Transverse colon (tissue), 4 donors: ENCODE results near the gene NIPAL1. TPM values are rescaled to one million over a fixed set of nuclear protein-coding genes. Genes with fewer than 3 reads are reported as not detected.

ENCODE experiments used
- DNase-seq: peaks from one replicate; pipeline ENCODE4 v3.0.0-alpha.2; 2019
- H3K27ac ChIP-seq, 4 donors: fragments of 200-600 bp; sonication (generic); 2 replicates each; pipeline ENCODE4 v1.5.1; 2016 to 2018; ENCODE audit warnings: inconsistent platforms in 4 of 4
- H3K27me3 ChIP-seq: fragments of 200-600 bp; sonication (generic); 2 replicates; pipeline ENCODE4 v1.5.1; 2017; ENCODE audit warnings: inconsistent platforms
- H3K36me3 ChIP-seq, 4 donors: fragments of 200-600 bp; sonication (generic); 2 replicates each; pipeline ENCODE4 v1.5.1; 2017 to 2019; ENCODE audit warnings: inconsistent platforms in 4 of 4
- H3K4me1 ChIP-seq, 4 donors: fragments of 200-600 bp; sonication (generic); 2 replicates each; pipeline ENCODE4 v1.5.1; 2017 to 2020; ENCODE audit warnings: inconsistent platforms in 4 of 4
- H3K4me3 ChIP-seq, 4 donors: fragments of 200-600 bp; sonication (generic); 1 replicate in 1 of 4; 2 replicates in 3 of 4; pipeline versions ENCODE4 v1.5.1 to v1.6.1; 2017 to 2019; ENCODE audit warnings: inconsistent platforms in 4 of 4
- H3K9me3 ChIP-seq, 2 donors: fragments of 200-600 bp; sonication (generic); 2 replicates each; pipeline ENCODE4 v1.5.1; 2017 to 2019; ENCODE audit warnings: inconsistent platforms in 2 of 2
- CTCF ChIP-seq, 5 experiments: fragments of 200-600 bp in 3 of 5; fragments of 450-650 bp in 2 of 5; sonication (generic) in 3 of 5; IDR thresholded peaks; 1 replicate in 2 of 5; 2 replicates in 3 of 5; pipeline ENCODE4 v1.5.1; 2016 to 2017; ENCODE audit warnings: antibody characterized with exemption in 5 of 5, inconsistent platforms in 3 of 5, mild to moderate bottlenecking in 2 of 5, moderate library complexity in 1 of 5
- EP300 ChIP-seq: sonication (generic); formaldehyde crosslinking; IDR thresholded peaks from one replicate; pipeline ENCODE4 v1.6.1; 2017; ENCODE audit warnings: antibody characterized with exemption, low read depth
- POLR2A ChIP-seq: fragments of 450-650 bp; IDR thresholded peaks from one replicate; pipeline ENCODE4 v1.6.1; 2016; ENCODE audit warnings: antibody characterized with exemption, mild to moderate bottlenecking, moderate library complexity
- POLR2AphosphoS5 ChIP-seq, 3 donors: sonication (generic); formaldehyde crosslinking; IDR thresholded peaks; one replicate each; pipeline ENCODE4 v1.6.1; 2016; ENCODE audit warnings: antibody characterized with exemption in 3 of 3
- WGBS, 2 donors: methylation state at CpG; one replicate each; pipeline ENCODE4 v1.1.5; 2018; ENCODE audit warnings: low coverage in 1 of 2; 5-methylcytosine and 5-hydroxymethylcytosine counted together
- in situ Hi-C, 4 donors: fragments of 200-750 bp; cut with MboI; loops; one replicate each; pipeline versions ENCODE4 v1.15.0 to v1.15.1; 2017; ENCODE audit warnings: low sequenced_read_pairs in 3 of 4, low pct_ligation_motif_present in 1 of 4, low pct_unique_long_range_greater_than_20kb in 1 of 4
- intact Hi-C: fragments of 100-400 bp; cut with DNase I; formaldehyde crosslinking; loops from one replicate; pipeline ENCODE4 v1.15.1; 2023; ENCODE audit warnings: low total_unique reads
- total RNA-seq, 4 donors: library from RNA; depleted of rRNA; stranded (reverse); fragments of >200 nt; gene quantifications; one replicate each; pipeline ENCODE4 v1.1.0, GENCODE V29; 2016

Gene NIPAL1
- total RNA-seq, 4 donors from 2014 or later: 37.5 to 47.7 (median 41.1) TPM

DNA sequence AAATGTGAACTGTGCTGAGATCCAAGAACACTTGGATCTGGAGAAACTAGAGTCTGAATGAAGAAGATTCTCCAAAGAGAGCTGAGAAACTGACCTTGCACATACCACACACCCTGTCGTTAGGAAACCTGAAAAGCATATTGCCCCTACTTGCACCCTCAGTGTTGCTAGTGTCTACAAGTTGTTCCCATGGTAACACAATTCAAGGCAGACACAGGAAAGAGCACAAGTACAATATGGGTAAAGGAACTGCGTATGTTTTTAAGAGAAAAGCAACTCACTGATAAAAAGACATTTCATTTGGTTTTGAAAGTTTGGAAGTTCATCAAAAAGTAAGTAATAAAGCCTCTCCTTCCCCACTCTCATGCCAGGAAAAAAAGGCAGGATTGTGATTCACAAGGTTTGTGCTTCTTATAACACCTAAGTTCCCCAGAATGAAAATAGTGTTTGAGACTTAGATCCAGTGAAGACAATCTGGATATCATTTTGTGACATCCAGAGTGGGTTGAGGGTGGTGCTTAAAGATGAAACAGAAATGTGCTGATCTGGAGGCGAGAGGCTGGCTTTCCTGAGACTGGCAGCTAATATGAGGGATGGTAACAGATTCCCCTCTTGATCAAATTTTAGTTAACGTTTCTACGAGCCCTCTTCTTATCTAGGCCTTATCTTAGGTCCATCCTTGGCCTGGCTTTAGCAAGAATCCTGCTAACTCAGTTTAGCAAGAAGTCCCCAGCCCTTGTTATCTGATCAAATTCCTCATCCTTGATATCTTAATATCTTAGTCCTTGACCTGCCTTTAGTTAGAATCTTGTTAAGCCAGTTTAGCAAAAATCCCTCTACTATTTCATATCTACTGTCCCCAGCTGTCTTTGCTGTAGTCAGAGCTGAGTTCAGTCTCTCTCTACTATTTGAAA, 42.3 kb downstream of the NIPAL1 start:
- H3K9me3 ChIP-seq: no peaks in the 10 kb centered on the region
- H3K27me3 ChIP-seq: no peaks in the 10 kb centered on the region
- TF ChIP-seq POLR2AphosphoS5 (IDR thresholded peaks at IDR 0.05) (no peak), POLR2A (no peak), EP300 (no peak), CTCF (IDR thresholded peaks at IDR 0.05) (no peak)
- 62 to 74% methylated on average over 2 to 5 of the region's 5 CpGs for WGBS, 2 donors
- intact Hi-C loops (no loop called here), in situ Hi-C loops (no loop called here)
- H3K36me3 ChIP-seq: no peaks in the 10 kb centered on the region
- H3K4me3 ChIP-seq: no peak overlapping the region
- no peaks in the 10 kb centered on the region for H3K4me1 ChIP-seq
- H3K27ac ChIP-seq: no peak overlapping the region
- no peak for DNase-seq

DNA sequence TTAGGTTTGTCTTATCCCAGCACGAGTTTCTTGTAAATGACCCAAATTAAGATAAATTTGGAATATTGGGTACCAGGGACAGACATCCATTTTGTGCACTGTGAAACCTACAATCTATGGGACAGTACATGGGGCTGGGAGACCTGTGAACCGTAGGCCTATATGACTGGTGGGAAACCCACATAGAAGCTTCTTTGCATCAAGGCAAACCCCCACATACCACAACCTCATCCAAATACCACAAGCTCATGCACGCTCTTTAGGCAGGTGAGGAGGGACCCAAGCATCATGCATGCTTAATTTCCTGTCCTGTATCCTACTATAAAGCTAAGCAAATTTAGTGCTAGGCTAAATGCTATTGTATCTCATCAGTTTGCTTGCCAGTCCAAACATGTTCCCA, 47.8 kb downstream of the NIPAL1 start:
- intact Hi-C loops (no loop called here), in situ Hi-C loops (no loop called here)
- WGBS, 2 donors: 78% methylated on average over 3 of the region's 3 CpGs; no CpG with 5 or more reads in 1 of the 2 donors
- TF ChIP-seq CTCF (IDR thresholded peaks at IDR 0.05): no peak
- no peak for TF ChIP-seq POLR2AphosphoS5 (IDR thresholded peaks at IDR 0.05)
- Histone ChIP-seq H3K36me3 (no peaks in the 10 kb centered on the region), H3K9me3 (no peaks in the 10 kb centered on the region), H3K27me3 (no peaks in the 10 kb centered on the region), H3K27ac (no peak overlapping the region), H3K4me1 (no peaks in the 10 kb centered on the region), H3K4me3 (no peak overlapping the region)
- DNase-seq: no peak

GRCh38 chr4:48065587-48066052, 49.0 kb downstream of the NIPAL1 start:
- Histone ChIP-seq H3K4me1 (no peaks in the 10 kb centered on the region), H3K27ac (no peak overlapping the region), H3K36me3 (no peaks in the 10 kb centered on the region), H3K4me3 (no peak overlapping the region), H3K9me3 (no peaks in the 10 kb centered on the region), H3K27me3 (no peaks in the 10 kb centered on the region)
- DNase-seq: no peak
- intact Hi-C loops (no loop called here), in situ Hi-C loops (no loop called here)
- WGBS, 2 donors: 82% methylated on average over 1 of the region's 1 CpG; no CpG with 5 or more reads in 1 of the 2 donors
- TF ChIP-seq POLR2A: no peak

DNA sequence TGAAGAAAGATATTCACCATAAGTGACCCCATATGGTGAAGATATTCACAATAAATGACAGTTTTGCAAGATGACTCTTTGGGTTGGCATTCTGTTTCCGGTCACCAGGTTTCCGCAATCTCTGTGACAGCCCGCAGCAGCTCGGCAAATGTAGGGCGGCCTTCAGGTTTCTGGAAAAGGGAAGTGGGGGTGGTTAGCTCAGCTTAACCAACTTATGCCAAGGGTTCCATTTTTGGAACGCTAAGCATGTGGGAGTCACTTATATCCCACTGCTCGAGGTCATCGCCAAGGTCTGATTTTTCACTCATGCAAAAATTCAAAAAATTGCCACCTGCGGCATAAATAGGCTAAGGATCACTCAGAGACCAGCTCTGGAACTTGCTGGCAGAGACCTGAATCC, 51.0 kb downstream of the NIPAL1 start:
- 95 to 100% methylated on average over 2 to 9 of the region's 9 CpGs for WGBS, 2 donors
- DNase-seq: no peak
- intact Hi-C loops: no loop called here
- Histone ChIP-seq H3K4me3 (no peak overlapping the region), H3K36me3 (no peaks in the 10 kb centered on the region), H3K9me3 (no peaks in the 10 kb centered on the region), H3K27me3 (no peaks in the 10 kb centered on the region), H3K27ac (no peak overlapping the region), H3K4me1 (no peaks in the 10 kb centered on the region)
- TF ChIP-seq EP300: no peak
- no peak for TF ChIP-seq POLR2AphosphoS5 (IDR thresholded peaks at IDR 0.05)
- no peak for TF ChIP-seq CTCF (IDR thresholded peaks at IDR 0.05)
- TF ChIP-seq POLR2A: no peak
- in situ Hi-C loops: no loop called here
